A549 treated with ZK216348 at 1 μM for 4 hours (cell line): ENCODE data around the gene LRRTM1. TPM values are rescaled to one million over a fixed set of nuclear protein-coding genes. Genes with fewer than 3 reads are reported as not detected.

ENCODE experiments used
- total RNA-seq: library from RNA; stranded (reverse); fragments of 200-300 nt; extraction: Qiagen RNA extraction; gene quantifications from 5 replicates; pipeline ENCODE4 v1.2.3, GENCODE V29; 2022; ENCODE audit warnings: low read depth

Gene LRRTM1
- total RNA-seq = not detected in 5 replicates

DNA sequence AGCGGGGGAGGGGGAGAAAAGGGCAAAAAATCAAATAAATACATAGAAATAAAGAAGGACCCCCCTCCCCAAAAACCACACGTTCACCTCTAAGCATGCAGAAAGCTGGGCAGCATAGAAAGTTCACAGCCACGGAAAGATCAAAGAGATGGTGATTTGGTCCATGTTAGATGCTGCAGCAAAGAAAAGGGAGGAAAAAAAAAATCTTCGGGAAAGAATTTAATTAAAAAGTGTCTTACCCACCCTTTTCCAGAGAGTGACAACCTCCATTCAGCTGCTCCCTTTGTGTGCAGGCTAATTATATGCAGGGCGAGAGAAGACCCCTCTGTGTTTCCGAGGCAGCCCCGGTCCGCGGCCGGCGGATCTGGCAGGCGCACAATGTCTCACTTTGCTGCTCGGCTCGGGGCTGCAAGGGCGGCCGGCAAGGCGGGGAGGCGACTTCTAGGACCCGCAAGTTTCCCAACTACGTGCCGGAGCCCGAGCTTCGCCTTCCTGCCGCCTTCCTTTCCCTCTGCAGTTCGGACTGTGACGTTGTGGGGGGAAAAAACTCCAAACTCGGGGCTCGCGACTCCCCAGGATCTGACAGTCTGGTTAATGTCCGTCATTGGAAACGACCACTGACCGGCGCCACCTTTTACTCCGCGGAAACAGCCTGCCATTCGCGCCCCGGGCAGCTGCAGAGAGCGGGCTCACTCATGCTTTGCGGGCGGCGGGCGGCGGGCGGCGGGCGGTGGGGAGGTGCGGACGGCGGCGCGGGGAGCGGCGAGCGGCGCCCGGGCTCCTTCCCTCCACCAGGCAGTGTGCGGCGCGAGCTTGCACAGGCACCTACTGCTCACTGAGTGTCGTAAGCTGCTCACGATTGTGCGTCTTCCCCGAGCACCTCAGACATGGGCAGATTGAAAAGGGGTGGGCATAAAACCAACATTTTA lies at the start of gene LRRTM1:
TSS of gene LRRTM1 (minus strand) at position 844 of the 929 bp plus-strand sequence. CDS start 933 bp downstream, outside the sequence.

